Endothelial cell of umbilical vein (primary cell): ENCODE data around the gene PSME3. TPM values are rescaled to one million over a fixed set of nuclear protein-coding genes. Genes with fewer than 3 reads are reported as not detected.

Experiments
- BruUV-seq: library from RNA; stranded (reverse); fragments of 400-500 nt; replicated peaks from 2 replicates; lab custom pipeline; 2021; lab: Mats Ljungman, UMichigan
- CTCF ChIA-PET: fragments of 300-600, 350-600 bp; sonication (Branson Sonifier 250); formaldehyde crosslinking; loops from one replicate; lab custom pipeline; 2021; ENCODE audit warnings: antibody characterized with exemption, inconsistent platforms; lab: Charles Lee
- POLR2A ChIA-PET: fragments of 300-600, 350-600 bp; sonication (Branson Sonifier 250); formaldehyde crosslinking; loops from one replicate; lab custom pipeline; 2021; ENCODE audit warnings: antibody characterized with exemption, inconsistent platforms; lab: Charles Lee
- DNase-seq: peaks from one replicate; pipeline ENCODE4 v3.0.0-alpha.2; 2011; ENCODE audit warnings: low read depth, low spot score
- FAIRE-seq: peaks from 2 replicates; lab custom pipeline; 2011; peaks lifted over from hg19 to GRCh38; lab: Jason Lieb, UNC
- H2AFZ ChIP-seq: 2 replicates; pipeline ENCODE4 v1.6.0; 2012; ENCODE audit warnings: low read depth, low read length, control low read depth, inconsistent platforms
- H3K27ac ChIP-seq: 2 replicates; pipeline ENCODE4 v1.5.1; 2011; ENCODE audit warnings: low read depth, mild to moderate bottlenecking, control low read depth, low read length, moderate library complexity; ENCODE audit not compliant: insufficient read depth
- H3K27me3 ChIP-seq, 2 experiments: 2 replicates each; pipeline versions ENCODE4 v1.6.0 to v1.6.1; 2011; ENCODE audit warnings: low read length in 2 of 2, mixed read lengths in 1 of 2; ENCODE audit not compliant: control insufficient read depth in 2 of 2, insufficient read depth in 2 of 2
- H3K36me3 ChIP-seq, 2 experiments: 2 replicates in 1 of 2; 3 replicates in 1 of 2; pipeline ENCODE4 v1.5.1; 2011; ENCODE audit warnings: low read length in 2 of 2, mild to moderate bottlenecking in 1 of 2, moderate library complexity in 1 of 2; ENCODE audit not compliant: control insufficient read depth in 2 of 2, insufficient read depth in 2 of 2; ENCODE audit errors: extremely low read depth in 1 of 2
- H3K4me1 ChIP-seq: 3 replicates; pipeline ENCODE4 v1.5.1; 2011; ENCODE audit warnings: mild to moderate bottlenecking, low read length; ENCODE audit not compliant: control insufficient read depth, insufficient read depth; ENCODE audit errors: extremely low read depth
- H3K4me2 ChIP-seq: 2 replicates; pipeline ENCODE4 v1.6.1; 2011; ENCODE audit warnings: low read length, control low read depth, mixed read lengths; ENCODE audit not compliant: insufficient read depth
- H3K4me3 ChIP-seq, 3 experiments: fragments of 200-600 bp in 1 of 3; sonication (generic), shearing (Covaris generic) in 1 of 3; replicated peaks in 1 of 3; 2 replicates each; pipeline ENCODE4 v1.5.1; 2011 to 2016; ENCODE audit warnings: control low read depth in 3 of 3, low read length in 3 of 3, mild to moderate bottlenecking in 2 of 3, inconsistent platforms in 1 of 3, low read depth in 1 of 3, moderate library complexity in 1 of 3; ENCODE audit not compliant: insufficient read depth in 1 of 3
- H3K79me2 ChIP-seq: 2 replicates; pipeline ENCODE4 v1.6.0; 2012; ENCODE audit warnings: low read length, inconsistent platforms; ENCODE audit not compliant: control insufficient read depth, insufficient read depth
- H3K9ac ChIP-seq: replicated peaks from 2 replicates; pipeline ENCODE3; 2011; ENCODE audit warnings: low read length, control low read depth; ENCODE audit not compliant: insufficient read depth; ENCODE audit errors: extremely low read depth
- H3K9me1 ChIP-seq: replicated peaks from 3 replicates; pipeline ENCODE4 v1.6.0; 2011; ENCODE audit warnings: mild to moderate bottlenecking, low read length; ENCODE audit not compliant: control insufficient read depth, insufficient read depth; ENCODE audit errors: extremely low read depth
- H3K9me3 ChIP-seq: replicated peaks from 2 replicates; pipeline ENCODE4 v1.5.1; 2012; ENCODE audit warnings: low read length, inconsistent platforms; ENCODE audit not compliant: control insufficient read depth, insufficient read depth
- H4K20me1 ChIP-seq: replicated peaks from 2 replicates; pipeline ENCODE3; 2011; ENCODE audit warnings: mild to moderate bottlenecking, low read length; ENCODE audit not compliant: control insufficient read depth, insufficient read depth; ENCODE audit errors: extremely low read depth
- CTCF ChIP-seq, 2 donors: IDR thresholded peaks; 1 replicate in 1 of 2; 2 replicates in 1 of 2; pipeline ENCODE4 v1.5.1; 2011; ENCODE audit warnings: low read length in 2 of 2, mild to moderate bottlenecking in 2 of 2, moderate library complexity in 2 of 2, control low read depth in 1 of 2, inconsistent platforms in 1 of 2, low read depth in 1 of 2; ENCODE audit not compliant: insufficient read depth in 1 of 2; ENCODE audit errors: extremely low read depth in 1 of 2
- EZH2 ChIP-seq: IDR thresholded peaks from 2 replicates; pipeline ENCODE4 v1.6.1; 2012; ENCODE audit warnings: borderline replicate concordance, low read depth, mild to moderate bottlenecking, moderate library complexity, low read length, inconsistent platforms; ENCODE audit not compliant: severe bottlenecking
- FOS ChIP-seq: IDR thresholded peaks from 2 replicates; pipeline ENCODE4 v1.6.1; 2011; ENCODE audit warnings: mild to moderate bottlenecking, low read length, moderate library complexity, borderline replicate concordance; ENCODE audit not compliant: insufficient read depth
- GATA2 ChIP-seq: IDR thresholded peaks from 2 replicates; pipeline ENCODE4 v1.7.0; 2011; ENCODE audit warnings: low read depth, mild to moderate bottlenecking, moderate library complexity, mixed read lengths, low read length; ENCODE audit not compliant: insufficient read length, insufficient read depth
- POLR2A ChIP-seq: IDR thresholded peaks from 2 replicates; pipeline ENCODE4 v1.6.1; 2012; ENCODE audit warnings: low read depth, mild to moderate bottlenecking, control low read depth, low read length
- POLR2AphosphoS5 ChIP-seq: IDR thresholded peaks from 2 replicates; pipeline ENCODE4 v1.6.1; 2012; ENCODE audit warnings: low read depth, mild to moderate bottlenecking, control low read depth, low read length, moderate library complexity; ENCODE audit not compliant: insufficient read depth
- dilution Hi-C: fragments of 300-500 bp; cut with MboI; formaldehyde crosslinking; loops from one replicate; pipeline ENCODE4 v1.15.0; 2019; ENCODE audit warnings: low sequenced_read_pairs; ENCODE audit not compliant: extremely low pct_ligation_motif_present
- intact Hi-C: fragments of 100-400 bp; cut with micrococcal nuclease; formaldehyde crosslinking; loops from one replicate; pipeline ENCODE4 v1.10.0; 2022
- polyA plus RNA-seq, 4 experiments: library from polyadenylated mRNA; depleted of rRNA in 3 of 4; stranded (reverse) in 3 of 4; unstranded in 1 of 4; fragments of >200 nt; gene quantifications; 2 replicates each; pipeline versions ENCODE4 v1.2.1 to v1.2.3, GENCODE V29; 2011 to 2012; ENCODE audit warnings: missing spikeins in 1 of 4
- total RNA-seq: library from RNA; stranded (reverse); gene quantifications from 2 replicates; pipeline ENCODE4 v1.2.3, GENCODE V29; 2021

PSME3 gene
- total and polyA plus RNA-seq, 2 donors (not counting 3 experiments of a cell fraction or from before 2014, with no cell fraction given) = 98.4 to 126 TPM

GRCh38 chr17:42853597-42853967 is 20.4 kb downstream of the PSME3 start:
- dilution Hi-C loops = no loop called here
- Histone ChIP-seq H3K9me3 (no peaks in the 10 kb centered on the region), H4K20me1 (no peaks in the 10 kb centered on the region), H3K36me3 (no peaks in the 10 kb centered on the region), H3K9me1 (no peaks in the 10 kb centered on the region), H3K4me3 (no peak overlapping the region), H3K4me2 (no peak overlapping the region), H3K79me2 (no peaks in the 10 kb centered on the region), H3K27me3 (peaks cover 0 to 3% of the 10 kb centered on the region in 2 experiments), H3K4me1 (no peaks in the 10 kb centered on the region), H2AFZ (no peak overlapping the region), H3K27ac (no peak overlapping the region), H3K9ac (no peak overlapping the region)
- no TSS peak for BruUV-seq
- TF ChIP-seq EZH2 = no peak
- no peak for TF ChIP-seq POLR2A
- TF ChIP-seq CTCF (IDR thresholded peaks at IDR 0.05; ENCODE audit: extremely low read depth in 1 of 2, insufficient read depth in 1 of 2, low read depth in 1 of 2, low read length in 2 of 2) = no peak
- TF ChIP-seq POLR2AphosphoS5 = no peak
- TF ChIP-seq FOS = no peak
- TF ChIP-seq GATA2 = no peak
- POLR2A ChIA-PET = no interaction called here
- intact Hi-C loops = no loop called here
- FAIRE-seq (no peak), DNase-seq (no peak)
- CTCF ChIA-PET = interaction anchor here (2.0 kb wide), 1 partner anchor 10 kb away, joined by 9 read pairs; the partner anchor contains the start of gene AOC2
